PC-3 (cell line): ENCODE results near the gene CAPZB. TPM values are rescaled to one million over a fixed set of nuclear protein-coding genes. Genes with fewer than 3 reads are reported as not detected.

Experiments used
- ATAC-seq: fragments of 200-7000 bp; cut with Tn5 transposase; 2 replicates; pipeline ENCODE4 v1.9.1; 2020; ENCODE audit warnings: mild to moderate bottlenecking, moderate library complexity
- BruUV-seq: library from RNA; stranded (reverse); fragments of 400-500 nt; replicated peaks from 2 replicates; lab custom pipeline; 2021; lab: Mats Ljungman, UMichigan
- CTCF ChIA-PET: fragments of 300-600 bp; sonication (Branson Sonifier 250); formaldehyde crosslinking; loops from one replicate; lab custom pipeline; 2022; ENCODE audit warnings: antibody characterized with exemption; lab: Charles Lee
- POLR2A ChIA-PET: fragments of 300-600 bp; sonication (Branson Sonifier 250); formaldehyde crosslinking; loops from one replicate; lab custom pipeline; 2022; ENCODE audit warnings: antibody characterized with exemption; ENCODE audit not compliant: unreplicated experiment; lab: Charles Lee
- DNase-seq: peaks from one replicate; pipeline ENCODE4 v3.0.0-alpha.2; 2015
- H2AFZ ChIP-seq: fragments of 300-600 bp; sonication (generic); 2 replicates; pipeline ENCODE4 v1.6.0; 2016; ENCODE audit warnings: antibody characterized with exemption, low read length
- H3F3A ChIP-seq: fragments of 300-600 bp; sonication (generic); one replicate; pipeline ENCODE4 v1.6.0; 2017; ENCODE audit warnings: antibody characterized with exemption, low read length, control low read depth, mild to moderate bottlenecking; ENCODE audit not compliant: unreplicated experiment
- H3K27ac ChIP-seq: fragments of 300-600 bp; sonication (generic); 2 replicates; pipeline ENCODE4 v1.5.1; 2016; ENCODE audit warnings: mild to moderate bottlenecking, low read length
- H3K27me3 ChIP-seq: fragments of 300-600 bp; sonication (generic); 2 replicates; pipeline ENCODE4 v1.6.1; 2016; ENCODE audit warnings: low read length, mixed read lengths
- H3K36me3 ChIP-seq: fragments of 300-600 bp; sonication (generic); 2 replicates; pipeline ENCODE4 v1.6.1; 2016; ENCODE audit warnings: low read depth, mixed run types, low read length, mixed read lengths
- H3K4me1 ChIP-seq: fragments of 300-600 bp; sonication (generic); 2 replicates; pipeline ENCODE4 v1.5.1; 2016; ENCODE audit warnings: low read length; ENCODE audit not compliant: insufficient read depth
- H3K4me2 ChIP-seq: fragments of 300-600 bp; sonication (generic); 2 replicates; pipeline ENCODE4 v1.6.0; 2016; ENCODE audit warnings: low read length
- H3K4me3 ChIP-seq: fragments of 300-600 bp; sonication (generic); 2 replicates; pipeline ENCODE4 v1.5.1; 2016; ENCODE audit warnings: mild to moderate bottlenecking, low read length, mixed read lengths
- H3K79me2 ChIP-seq: fragments of 300-600 bp; sonication (generic); 2 replicates; pipeline ENCODE4 v1.6.1; 2017; ENCODE audit warnings: low read length, mixed read lengths
- H3K9ac ChIP-seq: fragments of 300-600 bp; sonication (generic); 2 replicates; pipeline ENCODE4 v1.6.0; 2016; ENCODE audit warnings: mild to moderate bottlenecking, low read length
- H3K9me2 ChIP-seq: fragments of 300-600 bp; sonication (generic); replicated peaks from 2 replicates; pipeline ENCODE4 v1.6.1; 2016; ENCODE audit warnings: mixed run types, low read length, mixed read lengths
- H3K9me3 ChIP-seq: fragments of 300-600 bp; sonication (generic); 2 replicates; pipeline ENCODE4 v1.6.1; 2016; ENCODE audit warnings: low read length, mixed read lengths
- H4K20me1 ChIP-seq: fragments of 300-600 bp; sonication (generic); 2 replicates; pipeline ENCODE4 v1.6.1; 2016; ENCODE audit warnings: low read length, mixed read lengths
- EZH2 ChIP-seq: fragments of 300-600 bp; sonication (generic); IDR thresholded peaks from one replicate; pipeline ENCODE4 v1.6.1; 2017; ENCODE audit warnings: antibody characterized with exemption, mild to moderate bottlenecking, low read length; ENCODE audit not compliant: unreplicated experiment
- EZH2phosphoT487 ChIP-seq: fragments of 300-600 bp; sonication (generic); IDR thresholded peaks from 2 replicates; pipeline ENCODE4 v1.6.1; 2018; ENCODE audit warnings: mild to moderate bottlenecking, antibody characterized with exemption, low read length, borderline replicate concordance
- intact Hi-C: fragments of 100-400 bp; cut with micrococcal nuclease; formaldehyde crosslinking; loops from 2 replicates; pipeline ENCODE4 v1.9.0; 2023
- total RNA-seq: library from RNA; depleted of rRNA; stranded (reverse); fragments of >200 nt; gene quantifications from 2 replicates; pipeline ENCODE4 v1.2.3, GENCODE V29; 2014
- TF ChIP-seq, protein P1 (sequence below): fragments of 300-600 bp; sonication (generic); conservative IDR thresholded peaks from 2 replicates; pipeline ENCODE4 v1.5.1; 2017; ENCODE audit warnings: antibody characterized with exemption, low read depth, mild to moderate bottlenecking, low read length

CAPZB gene
- total RNA-seq, 1 experiment from 2014 or later, result 86.7 TPM

GRCh38 chr1:19328486-19328885, 156.9 kb downstream of the CAPZB start:
- no peaks in the 10 kb centered on the region for H3K79me2 ChIP-seq
- no peak overlapping the region for H2AFZ ChIP-seq
- ChIA-PET CTCF (no interaction called here), POLR2A (no interaction called here)
- ATAC-seq (no peak), DNase-seq (no peak)
- H3K36me3 ChIP-seq, result no peaks in the 10 kb centered on the region
- no TSS peak for BruUV-seq
- no peaks in the 10 kb centered on the region for H3K9me2 ChIP-seq
- H3F3A ChIP-seq, result no peaks in the 10 kb centered on the region
- H3K27me3 ChIP-seq, result no peaks in the 10 kb centered on the region
- no peaks in the 10 kb centered on the region for H3K9me3 ChIP-seq
- TF ChIP-seq EZH2 (no peak), EZH2phosphoT487 (no peak)
- TF ChIP-seq, protein P1, sequence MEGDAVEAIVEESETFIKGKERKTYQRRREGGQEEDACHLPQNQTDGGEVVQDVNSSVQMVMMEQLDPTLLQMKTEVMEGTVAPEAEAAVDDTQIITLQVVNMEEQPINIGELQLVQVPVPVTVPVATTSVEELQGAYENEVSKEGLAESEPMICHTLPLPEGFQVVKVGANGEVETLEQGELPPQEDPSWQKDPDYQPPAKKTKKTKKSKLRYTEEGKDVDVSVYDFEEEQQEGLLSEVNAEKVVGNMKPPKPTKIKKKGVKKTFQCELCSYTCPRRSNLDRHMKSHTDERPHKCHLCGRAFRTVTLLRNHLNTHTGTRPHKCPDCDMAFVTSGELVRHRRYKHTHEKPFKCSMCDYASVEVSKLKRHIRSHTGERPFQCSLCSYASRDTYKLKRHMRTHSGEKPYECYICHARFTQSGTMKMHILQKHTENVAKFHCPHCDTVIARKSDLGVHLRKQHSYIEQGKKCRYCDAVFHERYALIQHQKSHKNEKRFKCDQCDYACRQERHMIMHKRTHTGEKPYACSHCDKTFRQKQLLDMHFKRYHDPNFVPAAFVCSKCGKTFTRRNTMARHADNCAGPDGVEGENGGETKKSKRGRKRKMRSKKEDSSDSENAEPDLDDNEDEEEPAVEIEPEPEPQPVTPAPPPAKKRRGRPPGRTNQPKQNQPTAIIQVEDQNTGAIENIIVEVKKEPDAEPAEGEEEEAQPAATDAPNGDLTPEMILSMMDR, result no peak
- no peak overlapping the region for H3K4me2 ChIP-seq
- H4K20me1 ChIP-seq, result no peaks in the 10 kb centered on the region
- intact Hi-C loops, result no loop called here
- no peak overlapping the region for H3K27ac ChIP-seq
- H3K4me3 ChIP-seq, result no peak overlapping the region
- no peak overlapping the region for H3K9ac ChIP-seq
- no peaks in the 10 kb centered on the region for H3K4me1 ChIP-seq

GRCh38 chr1:19327736-19328135, 157.6 kb downstream of the CAPZB start:
- Histone ChIP-seq H3K9me3 (no peaks in the 10 kb centered on the region), H3F3A (no peaks in the 10 kb centered on the region), H3K36me3 (no peaks in the 10 kb centered on the region), H3K27me3 (no peaks in the 10 kb centered on the region), H3K4me1 (no peaks in the 10 kb centered on the region), H4K20me1 (no peaks in the 10 kb centered on the region), H2AFZ (no peak overlapping the region), H3K27ac (no peak overlapping the region), H3K4me2 (no peak overlapping the region), H3K79me2 (no peaks in the 10 kb centered on the region), H3K4me3 (no peak overlapping the region), H3K9ac (no peak overlapping the region), H3K9me2 (no peaks in the 10 kb centered on the region)
- no peak for DNase-seq
- ATAC-seq, result no peak
- intact Hi-C loops, result no loop called here
- no TSS peak for BruUV-seq
- TF ChIP-seq EZH2 (no peak), EZH2phosphoT487 (no peak)
- TF ChIP-seq, protein P1, result no peak
- ChIA-PET POLR2A (interaction anchor here (0.5 kb wide), 1 partner anchor 283 kb away, joined by 6 read pairs; no protein-coding TSS in a partner anchor), CTCF (no interaction called here)

DNA sequence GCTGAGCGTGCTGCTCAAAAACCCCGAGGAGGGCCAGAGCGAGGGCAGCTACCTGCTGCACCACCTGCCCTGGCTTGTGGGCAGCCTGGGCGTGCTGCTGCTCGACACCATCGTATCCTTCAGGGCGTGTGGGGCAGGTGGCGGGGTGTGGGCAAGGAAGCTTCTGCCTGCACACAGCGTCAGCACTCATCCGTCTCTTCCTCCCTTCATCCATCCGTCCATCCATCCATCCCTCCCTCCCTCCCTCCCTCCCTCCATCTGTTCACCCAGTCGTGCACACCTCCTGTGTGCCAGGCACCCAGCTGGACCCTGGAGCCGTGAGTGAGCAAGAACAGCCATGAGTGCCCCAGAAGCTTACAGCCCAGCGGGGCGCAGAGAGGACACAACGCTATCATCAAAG, 158.0 kb downstream of the CAPZB start:
- Histone ChIP-seq H2AFZ (no peak overlapping the region), H3K27me3 (no peaks in the 10 kb centered on the region), H3K27ac (no peak overlapping the region), H3K9me3 (no peaks in the 10 kb centered on the region), H3K4me2 (no peak overlapping the region), H3K4me3 (no peak overlapping the region), H3K9me2 (no peaks in the 10 kb centered on the region), H3K36me3 (no peaks in the 10 kb centered on the region), H3F3A (no peaks in the 10 kb centered on the region), H3K79me2 (no peaks in the 10 kb centered on the region), H3K9ac (no peak overlapping the region), H4K20me1 (no peaks in the 10 kb centered on the region), H3K4me1 (no peaks in the 10 kb centered on the region)
- DNase-seq, result no peak
- CTCF ChIA-PET, result no interaction called here
- ATAC-seq, result no peak
- POLR2A ChIA-PET, result interaction anchor here (0.5 kb wide), 1 partner anchor 283 kb away, joined by 6 read pairs; no protein-coding TSS in a partner anchor
- TF ChIP-seq EZH2 (no peak), EZH2phosphoT487 (no peak)
- TF ChIP-seq, protein P1, result no peak
- no TSS peak for BruUV-seq
- intact Hi-C loops, result no loop called here
